GM18873 (cell line): ENCODE data around the gene PLEKHJ1.

ENCODE experiments used
- ATAC-seq: cut with Tn5 transposase; IDR thresholded peaks from one replicate; pipeline ENCODE4 v1.9.1; 2021; ENCODE audit warnings: mild to moderate bottlenecking, moderate library complexity, moderate number of reproducible peaks; ENCODE audit not compliant: unreplicated experiment, low FRiP score

Gene PLEKHJ1

GRCh38 chr19:2251106-2252054 is 15.3 kb upstream of the PLEKHJ1 start:
- no peak for ATAC-seq

- no peak for ATAC-seq
Observed at GRCh38 chr19:2250766-2251105, 14.6 kb upstream of the PLEKHJ1 start.

GRCh38 chr19:2249880-2250765 is 14.0 kb upstream of the PLEKHJ1 start:
- no peak for ATAC-seq

GRCh38 chr19:2249010-2249866 is 13.1 kb upstream of the PLEKHJ1 start, which contains the start of gene AMH:
Gene AMH, plus strand, starts transcription at chr19:2249323. Its CDS starts 10 bp downstream, at chr19:2249333.
- no peak for ATAC-seq

- no peak for ATAC-seq
Observed at GRCh38 chr19:2248136-2249009, 12.2 kb upstream of the PLEKHJ1 start.

- no peak for ATAC-seq
Observed at GRCh38 chr19:2247433-2248101, 11.4 kb upstream of the PLEKHJ1 start.

GRCh38 chr19:2246801-2247361 is 10.8 kb upstream of the PLEKHJ1 start:
- no peak for ATAC-seq

GRCh38 chr19:2246014-2246620 is 10.0 kb upstream of the PLEKHJ1 start:
- no peak for ATAC-seq

GRCh38 chr19:2245273-2245672 is 9.1 kb upstream of the PLEKHJ1 start:
- ATAC-seq: no peak

- no peak for ATAC-seq
Observed at GRCh38 chr19:2244486-2244885, 8.4 kb upstream of the PLEKHJ1 start.

GRCh38 chr19:2244125-2244411 is 7.9 kb upstream of the PLEKHJ1 start:
- ATAC-seq: no peak

- no peak for ATAC-seq
Observed at GRCh38 chr19:2243274-2244124, 7.4 kb upstream of the PLEKHJ1 start.

- ATAC-seq: no peak
Observed at GRCh38 chr19:2242816-2243215, 6.7 kb upstream of the PLEKHJ1 start.

GRCh38 chr19:2242092-2242537 is 6.0 kb upstream of the PLEKHJ1 start:
- no peak for ATAC-seq

- no peak for ATAC-seq
Observed at GRCh38 chr19:2240881-2241760, 5.0 kb upstream of the PLEKHJ1 start.
